HL-60 (cell line): ENCODE measurements around the gene PBX1.

ENCODE experiments used
- DNase-seq, 2 experiments: peaks; one replicate each; pipeline ENCODE4 v3.0.0-alpha.2; 2010 to 2020; ENCODE audit warnings: low read depth in 1 of 2, low spot score in 1 of 2
- H3K27ac ChIP-seq: fragments of 250-450 bp; sonication (Bioruptor Pico); replicated peaks from 2 replicates; pipeline ENCODE4 v1.5.1; 2020; ENCODE audit warnings: mild to moderate bottlenecking, moderate library complexity
- H3K27me3 ChIP-seq: fragments of 250-450 bp; sonication (Bioruptor Pico); 2 replicates; pipeline ENCODE4 v1.5.1; 2021; ENCODE audit warnings: mild to moderate bottlenecking, moderate library complexity; ENCODE audit not compliant: insufficient read depth, poor library complexity, severe bottlenecking
- H3K4me3 ChIP-seq: replicated peaks from 2 replicates; pipeline ENCODE4 v1.5.1; 2011; ENCODE audit warnings: mild to moderate bottlenecking, control low read depth, low read length; ENCODE audit not compliant: insufficient read depth
- CTCF ChIP-seq: IDR thresholded peaks from one replicate; pipeline ENCODE4 v1.5.1; 2011; ENCODE audit warnings: low read length, control low read depth, inconsistent platforms; ENCODE audit not compliant: insufficient read depth
- GABPA ChIP-seq: IDR thresholded peaks from 2 replicates; pipeline ENCODE4 v1.6.1; 2012; ENCODE audit warnings: low read depth
- POLR2AphosphoS5 ChIP-seq: IDR thresholded peaks from 2 replicates; pipeline ENCODE4 v1.6.1; 2012; ENCODE audit warnings: low read depth
- REST ChIP-seq: IDR thresholded peaks from 2 replicates; pipeline ENCODE4 v1.6.1; 2012; ENCODE audit warnings: low read depth; ENCODE audit not compliant: insufficient replicate concordance
- SPI1 ChIP-seq: IDR thresholded peaks from 2 replicates; pipeline ENCODE4 v1.6.1; 2012; ENCODE audit warnings: low read depth, mild to moderate bottlenecking, borderline replicate concordance

The PBX1 gene

GRCh38 chr1:164771619-164772361, 212.8 kb downstream of the PBX1 start:
- DNase-seq: no peak
- no peak for TF ChIP-seq REST
- TF ChIP-seq POLR2AphosphoS5: no peak
- no peak for TF ChIP-seq CTCF
- no peak for TF ChIP-seq GABPA
- TF ChIP-seq SPI1: no peak
- H3K4me3 ChIP-seq: no peak overlapping the region
- no peak overlapping the region for H3K27ac ChIP-seq
- no peaks in the 10 kb centered on the region for H3K27me3 ChIP-seq

- TF ChIP-seq REST (no peak), SPI1 (no peak), CTCF (no peak), GABPA (no peak), POLR2AphosphoS5 (no peak)
- DNase-seq: no peak
- Histone ChIP-seq H3K4me3 (no peak overlapping the region), H3K27ac (no peak overlapping the region), H3K27me3 (no peaks in the 10 kb centered on the region)
Measured at GRCh38 chr1:164772635-164773034, 213.7 kb downstream of the PBX1 start.

GRCh38 chr1:164773102-164773501, 214.1 kb downstream of the PBX1 start:
- TF ChIP-seq REST (no peak), CTCF (no peak), SPI1 (no peak), GABPA (no peak), POLR2AphosphoS5 (no peak)
- DNase-seq: no peak
- no peak overlapping the region for H3K4me3 ChIP-seq

More at GRCh38 chr1:164773102-164773501, 214.1 kb downstream of the PBX1 start:
- Histone ChIP-seq H3K27me3 (no peaks in the 10 kb centered on the region), H3K27ac (no peak overlapping the region)
